ENCODE measurements around the gene THAP10.

THAP10 gene

DNA sequence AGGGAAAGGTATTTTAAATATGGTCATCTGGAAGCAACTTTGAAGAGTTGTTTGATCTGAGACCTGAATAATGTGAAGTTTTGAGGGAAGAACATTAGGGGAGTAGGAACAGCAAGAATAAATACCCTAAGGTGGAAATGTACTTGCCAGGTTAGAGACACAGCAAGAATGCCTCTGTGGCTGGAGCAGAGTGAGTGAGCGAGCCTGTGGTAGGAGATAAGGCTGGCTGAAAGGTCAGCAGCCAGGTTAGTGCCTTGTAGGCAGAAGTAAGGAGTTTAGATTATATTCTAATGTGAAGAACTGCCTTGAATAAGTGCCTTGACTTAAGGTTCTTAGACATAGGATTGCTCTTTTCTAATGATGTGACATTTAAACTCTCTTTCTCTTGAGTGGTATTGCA is 18.7 kb upstream of the THAP10 start:
- Histone ChIP-seq H3K4me2 (ENCODE audit: low read length) (no peak overlapping the region), H3K9me2 (ENCODE audit: low read depth, low read length) (no peaks in the 10 kb centered on the region), H3K4me1 (ENCODE audit: insufficient read depth, low read length, severe bottlenecking) (no peaks in the 10 kb centered on the region), H3K9ac (ENCODE audit: low read length) (no peak overlapping the region), H3K36me3 (ENCODE audit: insufficient read depth, low read length) (no peaks in the 10 kb centered on the region), H4K20me1 (ENCODE audit: insufficient read depth, low read length) (no peaks in the 10 kb centered on the region), H3K4me3 (ENCODE audit: low read depth, low read length, poor library complexity, severe bottlenecking) (no peak overlapping the region), H3K9me3 (ENCODE audit: low read length) (no peaks in the 10 kb centered on the region), H2AFZ (ENCODE audit: low read length) (no peak overlapping the region), H3K27ac (ENCODE audit: low read depth, low read length, poor library complexity, severe bottlenecking) (no peak overlapping the region), H3K27me3 (ENCODE audit: insufficient read depth, low read length) (no peaks in the 10 kb centered on the region), H3K79me2 (ENCODE audit: insufficient read depth, low read length) (no peaks in the 10 kb centered on the region), H3F3A (ENCODE audit: insufficient read depth, low read length) (no peaks in the 10 kb centered on the region)
- TF ChIP-seq, protein P1, sequence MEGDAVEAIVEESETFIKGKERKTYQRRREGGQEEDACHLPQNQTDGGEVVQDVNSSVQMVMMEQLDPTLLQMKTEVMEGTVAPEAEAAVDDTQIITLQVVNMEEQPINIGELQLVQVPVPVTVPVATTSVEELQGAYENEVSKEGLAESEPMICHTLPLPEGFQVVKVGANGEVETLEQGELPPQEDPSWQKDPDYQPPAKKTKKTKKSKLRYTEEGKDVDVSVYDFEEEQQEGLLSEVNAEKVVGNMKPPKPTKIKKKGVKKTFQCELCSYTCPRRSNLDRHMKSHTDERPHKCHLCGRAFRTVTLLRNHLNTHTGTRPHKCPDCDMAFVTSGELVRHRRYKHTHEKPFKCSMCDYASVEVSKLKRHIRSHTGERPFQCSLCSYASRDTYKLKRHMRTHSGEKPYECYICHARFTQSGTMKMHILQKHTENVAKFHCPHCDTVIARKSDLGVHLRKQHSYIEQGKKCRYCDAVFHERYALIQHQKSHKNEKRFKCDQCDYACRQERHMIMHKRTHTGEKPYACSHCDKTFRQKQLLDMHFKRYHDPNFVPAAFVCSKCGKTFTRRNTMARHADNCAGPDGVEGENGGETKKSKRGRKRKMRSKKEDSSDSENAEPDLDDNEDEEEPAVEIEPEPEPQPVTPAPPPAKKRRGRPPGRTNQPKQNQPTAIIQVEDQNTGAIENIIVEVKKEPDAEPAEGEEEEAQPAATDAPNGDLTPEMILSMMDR (IDR thresholded peaks at IDR 0.05; ENCODE audit: low read length): no peak
- TF ChIP-seq EZH2 (IDR thresholded peaks at IDR 0.05; ENCODE audit: borderline replicate concordance, low read length): no peak

DNA sequence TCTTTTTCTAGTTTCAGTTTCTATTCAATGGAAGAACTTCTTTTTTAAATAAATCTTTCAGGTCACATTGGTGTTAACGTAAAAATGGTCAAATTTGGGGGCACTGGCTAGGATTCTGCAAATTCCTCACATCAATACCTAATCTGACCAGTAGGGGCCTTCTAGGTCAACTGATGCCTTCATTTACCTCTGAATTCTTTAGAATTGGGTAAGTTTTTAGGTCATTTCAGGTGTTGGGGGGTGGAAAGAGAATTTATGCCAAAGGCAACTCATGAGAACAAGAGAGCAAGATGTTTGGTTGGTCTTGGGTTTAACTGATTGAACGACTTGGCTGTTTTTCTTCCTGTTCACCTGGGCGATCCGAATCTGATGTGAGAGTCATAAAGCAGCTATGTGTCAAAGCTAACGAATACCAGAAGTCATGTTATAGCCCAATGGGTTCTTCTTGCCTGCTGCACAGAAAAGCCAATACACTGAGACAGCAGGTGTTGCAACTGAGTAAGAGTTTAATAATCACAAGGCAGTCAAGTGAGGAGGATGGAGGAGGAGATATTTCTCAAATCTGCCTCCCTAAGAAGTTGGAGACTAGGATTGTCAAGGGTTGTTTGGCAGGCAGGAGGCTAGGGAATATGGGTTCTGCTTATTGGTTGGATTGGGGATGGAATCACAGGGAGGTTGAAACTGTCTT is 15.7 kb upstream of the THAP10 start:
- Histone ChIP-seq H3F3A (ENCODE audit: insufficient read depth, low read length) (no peaks in the 10 kb centered on the region), H3K4me1 (ENCODE audit: insufficient read depth, low read length, severe bottlenecking) (no peaks in the 10 kb centered on the region), H3K27me3 (ENCODE audit: insufficient read depth, low read length) (no peaks in the 10 kb centered on the region)

DNA sequence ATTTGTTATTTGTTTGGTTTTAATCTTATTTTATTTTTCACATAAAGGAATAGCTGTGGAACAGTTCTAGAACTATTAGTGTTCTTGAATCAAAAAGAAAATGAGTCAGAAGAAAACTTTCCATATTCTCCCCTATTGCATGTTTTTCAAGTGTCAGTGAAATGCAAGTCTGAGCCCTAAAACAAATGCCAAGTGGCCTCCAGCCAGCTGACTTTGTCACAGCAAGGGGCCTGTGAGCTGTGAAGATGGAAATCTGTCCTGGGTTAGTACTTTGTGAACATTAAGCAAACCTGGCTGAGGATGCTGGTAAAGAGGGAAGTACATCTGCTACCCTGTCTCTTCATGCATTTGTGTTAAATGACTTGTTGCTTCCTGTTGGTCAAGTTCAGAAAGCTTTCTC is 14.6 kb upstream of the THAP10 start:
- Histone ChIP-seq H3K27me3 (ENCODE audit: insufficient read depth, low read length) (no peaks in the 10 kb centered on the region), H3K79me2 (ENCODE audit: insufficient read depth, low read length) (no peaks in the 10 kb centered on the region), H3K9me2 (ENCODE audit: low read depth, low read length) (no peaks in the 10 kb centered on the region), H3K4me1 (ENCODE audit: insufficient read depth, low read length, severe bottlenecking) (no peaks in the 10 kb centered on the region), H3K4me2 (ENCODE audit: low read length) (no peak overlapping the region), H3F3A (ENCODE audit: insufficient read depth, low read length) (no peaks in the 10 kb centered on the region), H3K36me3 (ENCODE audit: insufficient read depth, low read length) (no peaks in the 10 kb centered on the region), H4K20me1 (ENCODE audit: insufficient read depth, low read length) (no peaks in the 10 kb centered on the region), H3K27ac (ENCODE audit: low read depth, low read length, poor library complexity, severe bottlenecking) (no peak overlapping the region), H2AFZ (ENCODE audit: low read length) (no peak overlapping the region), H3K4me3 (ENCODE audit: low read depth, low read length, poor library complexity, severe bottlenecking) (no peak overlapping the region), H3K9ac (ENCODE audit: low read length) (no peak overlapping the region), H3K9me3 (ENCODE audit: low read length) (no peaks in the 10 kb centered on the region)
- TF ChIP-seq, protein P1 (IDR thresholded peaks at IDR 0.05; ENCODE audit: low read length): no peak
- no peak for TF ChIP-seq EZH2 (IDR thresholded peaks at IDR 0.05; ENCODE audit: borderline replicate concordance, low read length)

More for the DNA sequence above, 15.7 kb upstream of the THAP10 start:
- Histone ChIP-seq H2AFZ (ENCODE audit: low read length) (no peak overlapping the region), H4K20me1 (ENCODE audit: insufficient read depth, low read length) (no peaks in the 10 kb centered on the region), H3K4me2 (ENCODE audit: low read length) (no peak overlapping the region), H3K9me2 (ENCODE audit: low read depth, low read length) (no peaks in the 10 kb centered on the region), H3K79me2 (ENCODE audit: insufficient read depth, low read length) (no peaks in the 10 kb centered on the region), H3K27ac (ENCODE audit: low read depth, low read length, poor library complexity, severe bottlenecking) (no peak overlapping the region), H3K9ac (ENCODE audit: low read length) (no peak overlapping the region), H3K9me3 (ENCODE audit: low read length) (no peaks in the 10 kb centered on the region), H3K4me3 (ENCODE audit: low read depth, low read length, poor library complexity, severe bottlenecking) (no peak overlapping the region), H3K36me3 (ENCODE audit: insufficient read depth, low read length) (no peaks in the 10 kb centered on the region)
- TF ChIP-seq, protein P1 (IDR thresholded peaks at IDR 0.05; ENCODE audit: low read length): peak; percentile 53
- TF ChIP-seq EZH2 (IDR thresholded peaks at IDR 0.05; ENCODE audit: borderline replicate concordance, low read length): no peak
